Effector memory CD8-positive, alpha-beta T cell (primary cell): ENCODE results near the gene LRIG2.

Experiments used
- ATAC-seq: fragments of 150-1000 bp; cut with Tn5 transposase; replicated peaks from 2 replicates; pipeline ENCODE4 v1.10.0; 2021; ENCODE audit warnings: mild to moderate bottlenecking, moderate library complexity
- DNase-seq, 3 experiments: peaks; one replicate each; pipeline ENCODE4 v3.0.0; 2021
- H3K27ac Mint-ChIP-seq, 2 donors: one replicate each; pipeline ENCODE4 v1.8.0; 2022; ENCODE audit warnings: mild to moderate bottlenecking in 2 of 2, mixed read lengths in 2 of 2, moderate library complexity in 2 of 2
- H3K27me3 Mint-ChIP-seq, 2 donors: one replicate each; pipeline ENCODE4 v1.8.0; 2022; ENCODE audit warnings: mixed read lengths in 2 of 2
- H3K36me3 Mint-ChIP-seq: one replicate; pipeline ENCODE4 v1.8.0; 2022; ENCODE audit warnings: mild to moderate bottlenecking, moderate library complexity, mixed read lengths; ENCODE audit not compliant: insufficient read depth
- H3K4me1 Mint-ChIP-seq, 2 donors: one replicate each; pipeline ENCODE4 v1.8.0; 2022; ENCODE audit warnings: low read depth in 2 of 2, mixed read lengths in 2 of 2
- H3K4me3 Mint-ChIP-seq, 2 donors: one replicate each; pipeline ENCODE4 v1.8.0; 2022; ENCODE audit warnings: mild to moderate bottlenecking in 2 of 2, mixed read lengths in 2 of 2, moderate library complexity in 2 of 2
- H3K9me3 Mint-ChIP-seq, 2 donors: one replicate each; pipeline ENCODE4 v1.8.0; 2022; ENCODE audit warnings: mixed read lengths in 2 of 2

The LRIG2 gene

GRCh38 chr1:113123737-113124136, 50.7 kb downstream of the LRIG2 start:
- Mint-ChIP-seq H3K27me3 (no peaks in the 10 kb centered on the region), H3K9me3 (no peaks in the 10 kb centered on the region), H3K27ac (no peak overlapping the region), H3K4me3 (no peak overlapping the region), H3K36me3 (peaks cover 80% of the 10 kb centered on the region), H3K4me1 (no peaks in the 10 kb centered on the region)
- no peak for ATAC-seq
- no peak for DNase-seq

- no peaks in the 10 kb centered on the region for H3K4me1 Mint-ChIP-seq
- H3K27ac Mint-ChIP-seq = no peak overlapping the region
- ATAC-seq (no peak), DNase-seq (no peak)
- H3K9me3 Mint-ChIP-seq = no peaks in the 10 kb centered on the region
- peaks cover 74% of the 10 kb centered on the region for H3K36me3 Mint-ChIP-seq
- no peak overlapping the region for H3K4me3 Mint-ChIP-seq
- H3K27me3 Mint-ChIP-seq = no peaks in the 10 kb centered on the region
Observed at GRCh38 chr1:113124366-113124765, 51.4 kb downstream of the LRIG2 start.

- DNase-seq (no peak), ATAC-seq (no peak)
- H3K9me3 Mint-ChIP-seq = no peaks in the 10 kb centered on the region
- H3K27me3 Mint-ChIP-seq = no peaks in the 10 kb centered on the region
- no peaks in the 10 kb centered on the region for H3K4me1 Mint-ChIP-seq
- peaks cover 66% of the 10 kb centered on the region for H3K36me3 Mint-ChIP-seq
- H3K4me3 Mint-ChIP-seq = no peak overlapping the region
- H3K27ac Mint-ChIP-seq = peak overlapping the region in 1 of 2 donors; percentile 46
Observed at GRCh38 chr1:113125517-113125916, 52.5 kb downstream of the LRIG2 start.

- Mint-ChIP-seq H3K27ac (no peak overlapping the region), H3K4me3 (no peak overlapping the region), H3K4me1 (no peaks in the 10 kb centered on the region), H3K36me3 (peaks cover 59% of the 10 kb centered on the region), H3K9me3 (no peaks in the 10 kb centered on the region), H3K27me3 (no peaks in the 10 kb centered on the region)
- ATAC-seq (no peak), DNase-seq (no peak)
Observed at GRCh38 chr1:113126207-113126606, 53.2 kb downstream of the LRIG2 start.

GRCh38 chr1:113128116-113128515, 55.1 kb downstream of the LRIG2 start:
- Mint-ChIP-seq H3K4me1 (no peaks in the 10 kb centered on the region), H3K27ac (no peak overlapping the region), H3K4me3 (no peak overlapping the region), H3K36me3 (peaks cover 41% of the 10 kb centered on the region), H3K27me3 (no peaks in the 10 kb centered on the region), H3K9me3 (no peaks in the 10 kb centered on the region)
- DNase-seq (no peak), ATAC-seq (no peak)

GRCh38 chr1:113129529-113130185, 56.7 kb downstream of the LRIG2 start:
- Mint-ChIP-seq H3K4me1 (no peaks in the 10 kb centered on the region), H3K27ac (peak overlapping the region in 1 of 2 donors; percentile 10), H3K4me3 (no peak overlapping the region)

DNA sequence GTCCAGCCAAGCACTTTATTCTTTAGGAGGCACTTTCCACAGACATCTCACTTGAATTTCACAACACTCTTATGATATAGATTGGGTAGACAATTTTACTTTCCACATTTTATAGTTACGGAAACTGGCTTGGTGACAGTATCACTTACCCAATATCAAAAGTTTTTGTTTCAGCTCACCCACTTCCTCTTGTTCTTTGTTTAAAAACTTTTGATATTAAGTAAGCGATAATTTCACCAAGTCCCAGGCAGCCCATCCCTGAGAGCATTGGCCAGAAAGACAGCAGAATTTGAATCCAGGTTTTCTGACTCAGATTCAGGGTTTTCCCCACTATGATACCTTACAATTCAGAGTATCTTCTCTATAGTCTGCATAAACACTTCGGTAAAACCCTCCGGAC, 60.0 kb downstream of the LRIG2 start:
- ATAC-seq (no peak), DNase-seq (no peak)
- Mint-ChIP-seq H3K27ac (peak overlapping the region; percentile 26 to 29), H3K27me3 (no peaks in the 10 kb centered on the region), H3K4me1 (no peaks in the 10 kb centered on the region), H3K36me3 (peaks cover 4% of the 10 kb centered on the region), H3K9me3 (no peaks in the 10 kb centered on the region), H3K4me3 (no peak overlapping the region)

More at GRCh38 chr1:113129529-113130185, 56.7 kb downstream of the LRIG2 start:
- Mint-ChIP-seq H3K36me3 (peaks cover 26% of the 10 kb centered on the region), H3K27me3 (no peaks in the 10 kb centered on the region), H3K9me3 (no peaks in the 10 kb centered on the region)
- ATAC-seq (no peak), DNase-seq (no peak)

DNA sequence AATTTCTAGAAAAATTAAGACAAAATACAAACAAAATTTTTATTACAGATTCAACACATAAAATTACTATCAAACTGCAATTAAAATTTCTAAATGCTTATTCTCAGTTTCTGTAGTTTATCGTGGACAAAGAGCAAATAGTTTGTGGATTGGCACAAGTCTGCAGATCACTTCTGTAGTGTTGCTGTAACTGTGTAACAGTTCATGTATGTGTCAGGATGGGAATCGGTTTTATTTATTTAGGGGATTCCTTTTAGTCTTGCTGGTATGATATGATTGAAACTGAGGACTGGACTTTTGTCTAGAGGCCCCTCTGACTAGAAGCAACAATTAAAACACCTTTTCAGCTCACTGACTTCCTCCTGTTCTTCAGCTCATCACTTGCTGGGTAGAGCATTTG, 60.8 kb downstream of the LRIG2 start:
- H3K27ac Mint-ChIP-seq = peak overlapping the region in 1 of 2 donors; percentile 79
- H3K9me3 Mint-ChIP-seq = no peaks in the 10 kb centered on the region
- H3K36me3 Mint-ChIP-seq = peaks cover 4% of the 10 kb centered on the region
- ATAC-seq = no peak
- no peak for DNase-seq
- H3K4me1 Mint-ChIP-seq = no peaks in the 10 kb centered on the region
- no peaks in the 10 kb centered on the region for H3K27me3 Mint-ChIP-seq
- no peak overlapping the region for H3K4me3 Mint-ChIP-seq

DNA sequence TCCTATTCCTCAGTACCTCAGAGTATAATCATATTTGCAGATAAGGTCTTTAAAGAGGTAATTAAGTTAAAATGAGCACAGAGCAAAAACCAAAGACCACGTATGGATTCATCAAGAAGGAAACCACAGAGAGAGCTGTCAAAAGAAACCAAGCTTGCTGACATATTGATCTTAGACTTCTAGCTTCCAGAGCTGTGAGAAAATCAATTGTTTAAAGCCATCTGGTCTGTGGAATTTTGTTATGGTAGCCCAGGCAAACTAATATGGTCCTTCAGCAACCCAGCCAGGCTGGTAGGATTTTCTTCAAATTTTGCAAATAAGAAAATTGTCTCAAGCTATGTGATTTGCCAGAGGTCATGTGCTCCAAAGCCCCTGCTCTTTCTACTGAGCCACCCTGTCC, 62.5 kb downstream of the LRIG2 start:
- Mint-ChIP-seq H3K27ac (peak overlapping the region; percentile 69 to 79), H3K4me1 (no peaks in the 10 kb centered on the region), H3K9me3 (no peaks in the 10 kb centered on the region), H3K27me3 (no peaks in the 10 kb centered on the region), H3K4me3 (no peak overlapping the region), H3K36me3 (peaks cover under 1% of the 10 kb centered on the region)
- DNase-seq (no peak), ATAC-seq (no peak)

GRCh38 chr1:113136476-113136875, 63.5 kb downstream of the LRIG2 start:
- Mint-ChIP-seq H3K9me3 (no peaks in the 10 kb centered on the region), H3K36me3 (peaks cover 9% of the 10 kb centered on the region), H3K27ac (no peak overlapping the region), H3K27me3 (no peaks in the 10 kb centered on the region), H3K4me3 (no peak overlapping the region), H3K4me1 (no peaks in the 10 kb centered on the region)
- ATAC-seq (no peak), DNase-seq (no peak)

DNA sequence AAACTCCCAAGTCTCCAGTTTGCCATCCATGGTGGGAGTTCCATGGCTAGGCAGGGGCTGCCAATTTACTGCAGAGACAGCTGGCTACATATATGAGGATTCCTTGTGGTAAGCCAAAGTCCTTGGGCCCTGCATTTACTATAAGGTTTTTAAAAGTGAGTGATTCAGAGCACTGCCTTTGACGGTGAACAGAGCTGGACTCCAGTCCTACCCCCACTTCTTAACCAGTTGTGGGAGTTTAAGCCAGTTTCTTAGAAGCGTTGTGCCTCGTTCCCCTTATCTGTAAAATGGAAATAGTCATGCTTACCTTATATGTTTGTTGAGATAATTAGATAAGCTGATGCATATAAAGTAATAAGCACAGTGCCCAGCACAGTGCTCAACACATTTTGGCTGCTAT, 64.6 kb downstream of the LRIG2 start:
- H3K27me3 Mint-ChIP-seq = no peaks in the 10 kb centered on the region
- H3K36me3 Mint-ChIP-seq = peaks cover 9% of the 10 kb centered on the region
- no peak for DNase-seq
- no peaks in the 10 kb centered on the region for H3K9me3 Mint-ChIP-seq
- no peak for ATAC-seq
- H3K4me3 Mint-ChIP-seq = no peak overlapping the region
- no peak overlapping the region for H3K27ac Mint-ChIP-seq
- no peaks in the 10 kb centered on the region for H3K4me1 Mint-ChIP-seq

GRCh38 chr1:113138778-113139177, 65.8 kb downstream of the LRIG2 start:
- no peak for ATAC-seq
- H3K4me1 Mint-ChIP-seq = peaks cover 0 to 1% of the 10 kb centered on the region in 2 donors
- peaks cover 9% of the 10 kb centered on the region for H3K36me3 Mint-ChIP-seq
- no peaks in the 10 kb centered on the region for H3K27me3 Mint-ChIP-seq
- no peaks in the 10 kb centered on the region for H3K9me3 Mint-ChIP-seq
- no peak for DNase-seq
- H3K4me3 Mint-ChIP-seq = no peak overlapping the region
- no peak overlapping the region for H3K27ac Mint-ChIP-seq

GRCh38 chr1:113140176-113140575, 67.2 kb downstream of the LRIG2 start:
- ATAC-seq (no peak), DNase-seq (no peak)
- no peak overlapping the region for H3K27ac Mint-ChIP-seq
- H3K9me3 Mint-ChIP-seq = no peaks in the 10 kb centered on the region
- peaks cover 0 to 1% of the 10 kb centered on the region in 2 donors for H3K4me1 Mint-ChIP-seq
- peaks cover 9% of the 10 kb centered on the region for H3K36me3 Mint-ChIP-seq
- no peaks in the 10 kb centered on the region for H3K27me3 Mint-ChIP-seq
- H3K4me3 Mint-ChIP-seq = no peak overlapping the region

GRCh38 chr1:113140588-113141446, 67.8 kb downstream of the LRIG2 start:
- Mint-ChIP-seq H3K4me3 (no peak overlapping the region), H3K4me1 (peaks cover 0 to 1% of the 10 kb centered on the region in 2 donors), H3K27ac (peak overlapping the region in 1 of 2 donors; percentile 51), H3K27me3 (no peaks in the 10 kb centered on the region), H3K9me3 (no peaks in the 10 kb centered on the region), H3K36me3 (peaks cover 9% of the 10 kb centered on the region)
- DNase-seq (peak; percentile 4 to 26 (median 21)), ATAC-seq (peak; percentile 68)
